HUES6 (cell line): Measurements from ENCODE around the gene FRAS1.
"Not testable (repeated sequence)": the region's sequence is repeated elsewhere in the genome, so short reads cannot be mapped to it uniquely, and the experiment has no call there.

Experiments
- H3K27ac ChIP-seq: 2 replicates; pipeline ENCODE4 v1.7.0; 2013; ENCODE audit warnings: low read depth, mild to moderate bottlenecking, low read length, inconsistent platforms
- H3K27me3 ChIP-seq: 2 replicates; pipeline ENCODE4 v1.6.1; 2013; ENCODE audit warnings: low read length; ENCODE audit not compliant: control insufficient read depth, insufficient read depth
- H3K36me3 ChIP-seq: 2 replicates; pipeline ENCODE4 v1.6.1; 2013; ENCODE audit warnings: low read length; ENCODE audit not compliant: control insufficient read depth, insufficient read depth
- H3K4me1 ChIP-seq: 2 replicates; pipeline ENCODE4 v1.6.1; 2013; ENCODE audit warnings: low read length; ENCODE audit not compliant: control insufficient read depth, insufficient read depth
- H3K4me3 ChIP-seq: 2 replicates; pipeline ENCODE4 v1.5.1; 2013; ENCODE audit warnings: low read depth, low read length
- H3K9ac ChIP-seq: one replicate; pipeline ENCODE4 v1.6.1; 2013; ENCODE audit warnings: mild to moderate bottlenecking, low read length
- H3K9me3 ChIP-seq: 2 replicates; pipeline ENCODE4 v1.6.1; 2013; ENCODE audit warnings: low read depth, low read length; ENCODE audit not compliant: control insufficient read depth, insufficient read depth

FRAS1 gene

GRCh38 chr4:78244705-78245485 is 187.8 kb downstream of the FRAS1 start:
- Histone ChIP-seq H3K4me3 (no peak overlapping the region), H3K9ac (no peak overlapping the region), H3K27me3 (no peaks in the 10 kb centered on the region), H3K27ac (no peak overlapping the region), H3K4me1 (peaks cover 12% of the 10 kb centered on the region), H3K36me3 (no peaks in the 10 kb centered on the region), H3K9me3 (no peaks in the 10 kb centered on the region)

- peaks cover 12% of the 10 kb centered on the region for H3K4me1 ChIP-seq
- H3K9me3 ChIP-seq: peaks cover 19% of the 10 kb centered on the region
- H3K36me3 ChIP-seq: peaks cover 9% of the 10 kb centered on the region
- H3K9ac ChIP-seq: no peak overlapping the region
- H3K4me3 ChIP-seq: no peak overlapping the region
- no peaks in the 10 kb centered on the region for H3K27me3 ChIP-seq
- H3K27ac ChIP-seq: no peak overlapping the region
Observed at GRCh38 chr4:78247536-78248285, 190.6 kb downstream of the FRAS1 start.

GRCh38 chr4:78250500-78250899 is 193.4 kb downstream of the FRAS1 start:
- Histone ChIP-seq H3K4me1 (peaks cover 5% of the 10 kb centered on the region), H3K36me3 (peaks cover 37% of the 10 kb centered on the region), H3K4me3 (no peak overlapping the region), H3K27me3 (no peaks in the 10 kb centered on the region), H3K27ac (no peak overlapping the region), H3K9me3 (peaks cover 32% of the 10 kb centered on the region), H3K9ac (no peak overlapping the region)

- H3K27me3 ChIP-seq, H3K4me3 ChIP-seq, H3K9ac ChIP-seq, H3K27ac ChIP-seq, H3K4me1 ChIP-seq: not testable (repeated sequence)
- peaks cover 55% of the 10 kb centered on the region for H3K36me3 ChIP-seq
- peaks cover 32% of the 10 kb centered on the region for H3K9me3 ChIP-seq
Observed at GRCh38 chr4:78252773-78253172, 195.7 kb downstream of the FRAS1 start.

GRCh38 chr4:78254893-78255292 is 197.8 kb downstream of the FRAS1 start:
- no peak overlapping the region for H3K9ac ChIP-seq
- no peak overlapping the region for H3K4me3 ChIP-seq
- no peaks in the 10 kb centered on the region for H3K27me3 ChIP-seq
- peaks cover 57% of the 10 kb centered on the region for H3K36me3 ChIP-seq
- H3K4me1 ChIP-seq: no peaks in the 10 kb centered on the region; the same call in 1 of the 2 replicates
- peaks cover 32% of the 10 kb centered on the region for H3K9me3 ChIP-seq
- H3K27ac ChIP-seq: no peak overlapping the region

GRCh38 chr4:78265006-78265405 is 207.9 kb downstream of the FRAS1 start:
- Histone ChIP-seq H3K36me3 (peaks cover 54% of the 10 kb centered on the region), H3K27ac (no peak overlapping the region), H3K4me3 (no peak overlapping the region), H3K27me3 (no peaks in the 10 kb centered on the region), H3K9ac (no peak overlapping the region), H3K9me3 (peaks cover 5% of the 10 kb centered on the region; the same call in 1 of the 2 replicates), H3K4me1 (no peaks in the 10 kb centered on the region)

GRCh38 chr4:78267790-78268189 is 210.7 kb downstream of the FRAS1 start:
- Histone ChIP-seq H3K36me3 (peaks cover 54% of the 10 kb centered on the region), H3K9me3 (peaks cover 5% of the 10 kb centered on the region; the same call in 1 of the 2 replicates), H3K27ac (no peak overlapping the region), H3K4me1 (no peaks in the 10 kb centered on the region), H3K9ac (no peak overlapping the region), H3K27me3 (no peaks in the 10 kb centered on the region), H3K4me3 (no peak overlapping the region)

GRCh38 chr4:78268597-78268996 is 211.5 kb downstream of the FRAS1 start:
- Histone ChIP-seq H3K27me3 (no peaks in the 10 kb centered on the region), H3K4me3 (no peak overlapping the region), H3K4me1 (no peaks in the 10 kb centered on the region), H3K9ac (no peak overlapping the region), H3K9me3 (peaks cover 5% of the 10 kb centered on the region; the same call in 1 of the 2 replicates), H3K27ac (no peak overlapping the region), H3K36me3 (peaks cover 49% of the 10 kb centered on the region)

GRCh38 chr4:78275450-78275849 is 218.3 kb downstream of the FRAS1 start:
- H3K4me1 ChIP-seq, H3K27ac ChIP-seq, H3K9ac ChIP-seq, H3K27me3 ChIP-seq, H3K4me3 ChIP-seq: not testable (repeated sequence)
- Histone ChIP-seq H3K36me3 (peaks cover 26% of the 10 kb centered on the region), H3K9me3 (peaks cover 14% of the 10 kb centered on the region)

- H3K9ac ChIP-seq: no peak overlapping the region
- no peak overlapping the region for H3K4me3 ChIP-seq
- H3K27ac ChIP-seq: no peak overlapping the region
- no peaks in the 10 kb centered on the region for H3K27me3 ChIP-seq
- H3K9me3 ChIP-seq: no peaks in the 10 kb centered on the region
- peaks cover 11% of the 10 kb centered on the region; the same call in 1 of the 2 replicates for H3K4me1 ChIP-seq
- peaks cover 44% of the 10 kb centered on the region for H3K36me3 ChIP-seq
Observed at GRCh38 chr4:78286281-78286680, 229.2 kb downstream of the FRAS1 start.

- no peak overlapping the region for H3K9ac ChIP-seq
- H3K27ac ChIP-seq: no peak overlapping the region
- H3K4me1 ChIP-seq: no peaks in the 10 kb centered on the region
- H3K4me3 ChIP-seq: no peak overlapping the region
- no peaks in the 10 kb centered on the region for H3K27me3 ChIP-seq
- H3K36me3 ChIP-seq: peaks cover 37% of the 10 kb centered on the region
- no peaks in the 10 kb centered on the region for H3K9me3 ChIP-seq
Observed at GRCh38 chr4:78288327-78288726, 231.2 kb downstream of the FRAS1 start.
